Measurements from ENCODE around the gene PKP3.
"Not testable (repeated sequence)": the region's sequence is repeated elsewhere in the genome, so short reads cannot be mapped to it uniquely, and the experiment has no call there.

DNA sequence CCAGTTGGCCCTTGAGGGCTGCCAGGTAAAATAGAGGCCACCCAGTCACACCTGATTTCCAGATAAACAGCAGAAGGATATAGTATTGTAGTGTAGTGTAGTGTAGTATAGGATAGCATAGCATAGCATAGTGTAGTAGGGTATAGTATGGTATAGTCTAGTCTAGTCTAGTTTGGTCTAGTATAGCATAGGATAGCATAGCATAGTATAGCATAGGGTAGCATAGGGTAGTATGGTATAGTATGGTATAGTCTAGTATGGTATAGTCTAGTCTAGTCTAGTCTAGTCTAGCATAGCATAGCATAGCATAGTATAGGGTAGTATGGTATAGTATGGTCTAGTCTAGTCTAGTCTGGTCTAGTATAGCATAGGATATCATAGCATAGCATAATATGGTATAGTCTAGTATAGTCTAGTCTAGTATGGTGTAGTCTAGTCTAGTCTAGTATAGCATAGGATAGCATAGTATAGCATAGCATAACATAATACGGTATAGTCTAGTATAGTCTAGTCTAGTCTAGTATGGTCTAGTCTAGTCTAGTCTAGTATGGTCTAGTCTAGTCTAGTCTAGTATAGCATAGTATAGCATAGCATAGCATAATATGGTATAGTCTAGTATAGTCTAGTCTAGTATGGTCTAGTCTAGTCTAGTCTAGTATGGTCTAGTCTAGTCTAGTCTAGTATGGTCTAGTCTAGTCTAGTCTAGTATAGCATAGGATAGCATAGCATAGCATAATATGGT is 41.2 kb downstream of the PKP3 start:
- TF ChIP-seq, protein P1, sequence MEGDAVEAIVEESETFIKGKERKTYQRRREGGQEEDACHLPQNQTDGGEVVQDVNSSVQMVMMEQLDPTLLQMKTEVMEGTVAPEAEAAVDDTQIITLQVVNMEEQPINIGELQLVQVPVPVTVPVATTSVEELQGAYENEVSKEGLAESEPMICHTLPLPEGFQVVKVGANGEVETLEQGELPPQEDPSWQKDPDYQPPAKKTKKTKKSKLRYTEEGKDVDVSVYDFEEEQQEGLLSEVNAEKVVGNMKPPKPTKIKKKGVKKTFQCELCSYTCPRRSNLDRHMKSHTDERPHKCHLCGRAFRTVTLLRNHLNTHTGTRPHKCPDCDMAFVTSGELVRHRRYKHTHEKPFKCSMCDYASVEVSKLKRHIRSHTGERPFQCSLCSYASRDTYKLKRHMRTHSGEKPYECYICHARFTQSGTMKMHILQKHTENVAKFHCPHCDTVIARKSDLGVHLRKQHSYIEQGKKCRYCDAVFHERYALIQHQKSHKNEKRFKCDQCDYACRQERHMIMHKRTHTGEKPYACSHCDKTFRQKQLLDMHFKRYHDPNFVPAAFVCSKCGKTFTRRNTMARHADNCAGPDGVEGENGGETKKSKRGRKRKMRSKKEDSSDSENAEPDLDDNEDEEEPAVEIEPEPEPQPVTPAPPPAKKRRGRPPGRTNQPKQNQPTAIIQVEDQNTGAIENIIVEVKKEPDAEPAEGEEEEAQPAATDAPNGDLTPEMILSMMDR (IDR thresholded peaks at IDR 0.05) = not testable (repeated sequence)
- not testable (repeated sequence) for TF ChIP-seq ZFX (IDR thresholded peaks at IDR 0.05; ENCODE audit: borderline replicate concordance)
